PFSK-1 (cell line): ENCODE results near the gene SPATA3.

Source experiments
- FOXP2 ChIP-seq: optimal IDR thresholded peaks from 2 replicates; pipeline ENCODE3; 2011; ENCODE audit warnings: borderline replicate concordance, control low read depth, inconsistent platforms; ENCODE audit not compliant: insufficient read depth; ENCODE audit errors: extremely low read length, extremely low read depth
- POLR2AphosphoS5 ChIP-seq: IDR thresholded peaks from 2 replicates; pipeline ENCODE4 v1.6.1; 2012; ENCODE audit warnings: low read depth, mild to moderate bottlenecking, control low read depth, low read length, moderate library complexity
- REST ChIP-seq, 2 experiments: IDR thresholded peaks; 2 replicates each; pipeline versions ENCODE4 v1.6.1 to v1.8.0; 2011 to 2012; ENCODE audit warnings: low read depth in 2 of 2, low read length in 2 of 2, control low read depth in 1 of 2, inconsistent platforms in 1 of 2, mild to moderate bottlenecking in 1 of 2, moderate library complexity in 1 of 2; ENCODE audit not compliant: insufficient read depth in 1 of 2
- SIN3A ChIP-seq: IDR thresholded peaks from 2 replicates; pipeline ENCODE4 v1.6.1; 2012; ENCODE audit warnings: mild to moderate bottlenecking, low read length, moderate library complexity, borderline replicate concordance; ENCODE audit not compliant: insufficient read depth
- TAF1 ChIP-seq: IDR thresholded peaks from 2 replicates; pipeline ENCODE4 v1.6.1; 2012; ENCODE audit warnings: low read length, control low read depth, borderline replicate concordance; ENCODE audit not compliant: insufficient read depth

The SPATA3 gene

DNA sequence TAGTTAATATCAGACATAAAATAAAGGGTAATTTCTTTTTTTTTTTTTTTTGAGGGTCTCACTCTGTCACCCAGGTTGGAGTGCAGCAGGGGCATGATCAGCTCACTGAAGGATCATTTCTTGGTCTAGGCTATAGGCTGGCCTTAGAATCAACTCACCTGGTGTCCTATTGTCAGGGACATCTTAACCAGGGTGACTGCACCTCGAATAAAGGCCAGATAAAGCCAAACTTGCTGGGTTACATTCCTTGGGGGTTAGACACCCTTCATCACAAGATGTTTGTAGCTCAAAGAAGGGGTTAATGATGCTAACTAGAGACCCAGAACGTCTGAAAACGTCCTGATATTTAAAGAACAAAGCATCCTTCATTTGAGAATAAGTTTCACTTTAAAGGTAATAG lies 17.9 kb downstream of the SPATA3 start:
- TF ChIP-seq TAF1 = no peak
- no peak for TF ChIP-seq POLR2AphosphoS5
- no peak for TF ChIP-seq FOXP2
- TF ChIP-seq REST (IDR thresholded peaks at IDR 0.05; ENCODE audit: insufficient read depth in 1 of 2, low read depth in 2 of 2, low read length in 2 of 2) = no peak
- no peak for TF ChIP-seq SIN3A

GRCh38 chr2:231015478-231015877 lies 19.6 kb downstream of the SPATA3 start:
- TF ChIP-seq REST (IDR thresholded peaks at IDR 0.05; ENCODE audit: insufficient read depth in 1 of 2, low read depth in 2 of 2, low read length in 2 of 2) = no peak
- TF ChIP-seq POLR2AphosphoS5 = no peak
- no peak for TF ChIP-seq SIN3A
- no peak for TF ChIP-seq FOXP2
- TF ChIP-seq TAF1 = no peak

- no peak for TF ChIP-seq REST (IDR thresholded peaks at IDR 0.05; ENCODE audit: insufficient read depth in 1 of 2, low read depth in 2 of 2, low read length in 2 of 2)
- no peak for TF ChIP-seq FOXP2
- no peak for TF ChIP-seq TAF1
- TF ChIP-seq POLR2AphosphoS5 = no peak
- no peak for TF ChIP-seq SIN3A
Observed at GRCh38 chr2:231015926-231016325, 20.0 kb downstream of the SPATA3 start.

DNA sequence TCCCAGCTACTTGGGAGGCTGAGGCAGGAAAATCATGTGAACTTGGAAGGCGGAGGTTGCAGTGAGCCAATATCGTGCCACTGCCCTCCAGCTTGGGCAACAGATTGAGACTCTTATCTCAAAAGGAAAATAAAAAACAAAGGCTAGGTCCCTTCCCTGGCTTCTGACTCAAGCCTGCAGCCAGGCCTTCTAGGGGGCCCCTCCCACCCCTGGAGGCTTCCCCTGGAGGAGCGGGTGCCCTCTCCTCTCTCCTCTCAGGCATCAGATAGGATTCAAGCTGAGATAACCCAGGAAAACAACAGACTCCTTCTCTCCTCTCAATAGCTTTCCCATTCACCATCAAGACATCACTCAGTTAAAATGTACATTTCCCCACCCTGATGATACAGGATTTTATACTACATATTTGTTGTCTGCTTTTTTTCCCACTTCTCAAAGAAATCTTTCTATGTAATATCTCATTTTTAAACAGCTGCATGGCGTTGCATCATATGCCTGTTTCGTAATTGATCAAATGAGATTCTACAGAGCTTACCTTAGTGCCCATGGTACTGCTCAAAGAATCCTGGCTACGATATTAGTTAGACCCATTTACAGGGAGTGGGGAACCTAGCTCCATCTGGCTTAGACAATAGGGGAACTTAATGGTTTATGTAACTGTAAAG lies 20.8 kb downstream of the SPATA3 start:
- TF ChIP-seq FOXP2 (no peak), SIN3A (no peak), TAF1 (no peak), REST (IDR thresholded peaks at IDR 0.05; ENCODE audit: insufficient read depth in 1 of 2, low read depth in 2 of 2, low read length in 2 of 2) (no peak), POLR2AphosphoS5 (no peak)

- TF ChIP-seq SIN3A = no peak
- no peak for TF ChIP-seq REST (IDR thresholded peaks at IDR 0.05; ENCODE audit: insufficient read depth in 1 of 2, low read depth in 2 of 2, low read length in 2 of 2)
- no peak for TF ChIP-seq POLR2AphosphoS5
- no peak for TF ChIP-seq FOXP2
- TF ChIP-seq TAF1 = no peak
Observed at GRCh38 chr2:231017231-231017598, 21.3 kb downstream of the SPATA3 start.
